Activated T-helper 2 cell treated with anti-CD3 and anti-CD28 coated beads, Interferon-gamma antibody, Interleukin-2, Interleukin-4, amounts not matched to agents 10 μg/mL and 5 μg/mL and 100 μg/mL, durations not matched to agents 14 hours and 24 hours and 36 hours (primary cell): ENCODE measurements around the gene PABPC1L2B. TPM values are rescaled to one million over a fixed set of nuclear protein-coding genes. Genes with fewer than 3 reads are reported as not detected.
"Not testable (repeated sequence)": the region's sequence is repeated elsewhere in the genome, so short reads cannot be mapped to it uniquely, and the experiment has no call there.

ENCODE experiments used
- DNase-seq: peaks from one replicate; pipeline ENCODE4 v3.0.0; 2021; ENCODE audit warnings: low spot score
- H3K27ac Mint-ChIP-seq: one replicate; pipeline ENCODE4 v1.8.0; 2021; ENCODE audit warnings: mixed read lengths
- H3K27me3 Mint-ChIP-seq: one replicate; pipeline ENCODE4 v1.8.0; 2021; ENCODE audit warnings: low read depth, mixed read lengths
- H3K36me3 Mint-ChIP-seq: one replicate; pipeline ENCODE4 v1.8.0; 2021; ENCODE audit warnings: low read depth, mixed read lengths
- H3K4me1 Mint-ChIP-seq: one replicate; pipeline ENCODE4 v1.8.0; 2021; ENCODE audit warnings: low read depth, mixed read lengths
- H3K4me3 Mint-ChIP-seq: one replicate; pipeline ENCODE4 v1.8.0; 2021; ENCODE audit warnings: low read depth, mild to moderate bottlenecking, moderate library complexity, mixed read lengths
- H3K9me3 Mint-ChIP-seq: one replicate; pipeline ENCODE4 v1.8.0; 2021; ENCODE audit warnings: mixed read lengths
- intact Hi-C: fragments of 100-400 bp; cut with micrococcal nuclease; formaldehyde crosslinking; loops from one replicate; pipeline ENCODE4 v1.15.1; 2023
- total RNA-seq: library from RNA; stranded (reverse); gene quantifications from 2 replicates; pipeline ENCODE4 v1.2.3, GENCODE V29; 2022

Gene PABPC1L2B
- not detected in 2 replicates for total RNA-seq

- H3K36me3 Mint-ChIP-seq, H3K4me3 Mint-ChIP-seq, H3K4me1 Mint-ChIP-seq, DNase-seq, H3K27me3 Mint-ChIP-seq, H3K27ac Mint-ChIP-seq, H3K9me3 Mint-ChIP-seq, intact Hi-C loops: not testable (repeated sequence)
Observed at GRCh38 chrX:73002733-73003132, at the start of gene PABPC1L2B. Gene PABPC1L2B, plus strand, starts transcription at chrX:73002939. Its CDS starts 704 bp downstream, at chrX:73003643.

GRCh38 chrX:72959971-72960370, 42.8 kb upstream of the PABPC1L2B start:
- H3K4me1 Mint-ChIP-seq, H3K27me3 Mint-ChIP-seq, H3K4me3 Mint-ChIP-seq, DNase-seq, H3K9me3 Mint-ChIP-seq, intact Hi-C loops, H3K36me3 Mint-ChIP-seq, H3K27ac Mint-ChIP-seq: not testable (repeated sequence)

GRCh38 chrX:72971859-72972258, 30.9 kb upstream of the PABPC1L2B start:
- DNase-seq, H3K4me1 Mint-ChIP-seq, intact Hi-C loops: not testable (repeated sequence)

GRCh38 chrX:72974885-72975284, 27.9 kb upstream of the PABPC1L2B start:
- intact Hi-C loops, DNase-seq, H3K27me3 Mint-ChIP-seq: not testable (repeated sequence)

More at GRCh38 chrX:72971859-72972258, 30.9 kb upstream of the PABPC1L2B start:
- H3K27ac Mint-ChIP-seq, H3K4me3 Mint-ChIP-seq, H3K36me3 Mint-ChIP-seq, H3K27me3 Mint-ChIP-seq, H3K9me3 Mint-ChIP-seq: not testable (repeated sequence)

GRCh38 chrX:72980894-72981469, 21.8 kb upstream of the PABPC1L2B start:
- H3K27ac Mint-ChIP-seq, H3K4me3 Mint-ChIP-seq, H3K27me3 Mint-ChIP-seq, H3K4me1 Mint-ChIP-seq, intact Hi-C loops, H3K9me3 Mint-ChIP-seq, H3K36me3 Mint-ChIP-seq, DNase-seq: not testable (repeated sequence)

More at GRCh38 chrX:72974885-72975284, 27.9 kb upstream of the PABPC1L2B start:
- not testable (repeated sequence) for H3K36me3 Mint-ChIP-seq, H3K4me3 Mint-ChIP-seq, H3K4me1 Mint-ChIP-seq, H3K27ac Mint-ChIP-seq, H3K9me3 Mint-ChIP-seq

GRCh38 chrX:73004032-73004431, 1.3 kb downstream of the PABPC1L2B start:
- H3K4me1 Mint-ChIP-seq, intact Hi-C loops, H3K27me3 Mint-ChIP-seq, H3K4me3 Mint-ChIP-seq, H3K27ac Mint-ChIP-seq, H3K36me3 Mint-ChIP-seq, DNase-seq, H3K9me3 Mint-ChIP-seq: not testable (repeated sequence)

GRCh38 chrX:73021361-73022092, 18.8 kb downstream of the PABPC1L2B start:
- no peaks in the 10 kb centered on the region for H3K9me3 Mint-ChIP-seq
- no peaks in the 10 kb centered on the region for H3K36me3 Mint-ChIP-seq
- H3K27ac Mint-ChIP-seq = no peak overlapping the region
- DNase-seq = no peak
- H3K4me3 Mint-ChIP-seq = no peak overlapping the region
- H3K4me1 Mint-ChIP-seq = no peaks in the 10 kb centered on the region
- H3K27me3 Mint-ChIP-seq = no peaks in the 10 kb centered on the region
- intact Hi-C loops = no loop called here

- H3K27me3 Mint-ChIP-seq, H3K9me3 Mint-ChIP-seq, H3K27ac Mint-ChIP-seq, DNase-seq, H3K4me3 Mint-ChIP-seq, intact Hi-C loops, H3K36me3 Mint-ChIP-seq, H3K4me1 Mint-ChIP-seq: not testable (repeated sequence)
Observed at GRCh38 chrX:73022093-73022445, 19.3 kb downstream of the PABPC1L2B start.

- no peaks in the 10 kb centered on the region for H3K4me1 Mint-ChIP-seq
- intact Hi-C loops = no loop called here
- no peaks in the 10 kb centered on the region for H3K9me3 Mint-ChIP-seq
- no peak overlapping the region for H3K4me3 Mint-ChIP-seq
- no peak overlapping the region for H3K27ac Mint-ChIP-seq
- H3K36me3 Mint-ChIP-seq = no peaks in the 10 kb centered on the region
- H3K27me3 Mint-ChIP-seq = no peaks in the 10 kb centered on the region
- no peak for DNase-seq
Observed at GRCh38 chrX:73028876-73029275, 26.1 kb downstream of the PABPC1L2B start.

Other genes starting within 250 kb of the PABPC1L2B start
- gene DMRTC1B, start 226.0 kb upstream of the PABPC1L2B start, total RNA-seq = not detected in 2 replicates
- gene FAM236B, start 220.3 kb upstream of the PABPC1L2B start, total RNA-seq = not detected in 2 replicates
- not detected in 2 replicates for gene FAM236D, start 194.7 kb upstream of the PABPC1L2B start, total RNA-seq
- not detected in 2 replicates for gene FAM236C, start 90.3 kb upstream of the PABPC1L2B start, total RNA-seq
- not detected in 2 replicates for gene FAM236A, start 64.7 kb upstream of the PABPC1L2B start, total RNA-seq
- gene DMRTC1, start 59.1 kb upstream of the PABPC1L2B start, total RNA-seq = not detected in 2 replicates
- gene PABPC1L2A, start 76.6 kb downstream of the PABPC1L2B start, total RNA-seq = not detected in 2 replicates
- gene NAP1L2, start 211.9 kb downstream of the PABPC1L2B start, total RNA-seq = 2.1 TPM in 2 replicates